ENCODE measurements around the gene APMAP.

DNA sequence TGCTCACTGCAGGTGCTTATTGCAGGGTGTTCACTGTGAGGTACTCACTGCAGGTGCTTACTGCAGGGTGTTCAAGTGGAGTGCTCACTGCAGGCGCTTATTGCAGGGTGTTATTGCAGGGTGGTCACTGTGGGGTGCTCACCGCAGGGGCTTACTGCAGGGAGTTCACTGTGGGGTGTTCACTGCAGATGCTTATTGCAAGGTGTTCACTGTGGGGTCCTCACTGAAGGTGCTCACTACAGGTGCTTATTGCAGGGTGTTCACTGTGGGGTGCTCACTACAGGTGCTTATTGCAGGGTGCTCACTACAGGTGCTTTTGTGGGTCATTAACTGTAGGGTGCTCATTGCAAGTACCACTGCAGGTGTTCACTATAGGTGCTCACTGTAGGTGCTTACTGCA lies 20.2 kb downstream of the APMAP start:
- TF ChIP-seq FOXA2 (IDR thresholded peaks at IDR 0.05) (no peak), HNF4A (conservative IDR thresholded peaks at IDR 0.05) (no peak), GABPA (IDR thresholded peaks at IDR 0.05 in 1 of 2, conservative IDR thresholded peaks at IDR 0.05 in 1 of 2) (no peak), RAD21 (IDR thresholded peaks at IDR 0.05) (no peak), EGR1 (IDR thresholded peaks at IDR 0.05; ENCODE audit: low read depth in 2 of 2) (no peak), TAF1 (conservative IDR thresholded peaks at IDR 0.05) (no peak)
- TF ChIP-seq, protein P1, sequence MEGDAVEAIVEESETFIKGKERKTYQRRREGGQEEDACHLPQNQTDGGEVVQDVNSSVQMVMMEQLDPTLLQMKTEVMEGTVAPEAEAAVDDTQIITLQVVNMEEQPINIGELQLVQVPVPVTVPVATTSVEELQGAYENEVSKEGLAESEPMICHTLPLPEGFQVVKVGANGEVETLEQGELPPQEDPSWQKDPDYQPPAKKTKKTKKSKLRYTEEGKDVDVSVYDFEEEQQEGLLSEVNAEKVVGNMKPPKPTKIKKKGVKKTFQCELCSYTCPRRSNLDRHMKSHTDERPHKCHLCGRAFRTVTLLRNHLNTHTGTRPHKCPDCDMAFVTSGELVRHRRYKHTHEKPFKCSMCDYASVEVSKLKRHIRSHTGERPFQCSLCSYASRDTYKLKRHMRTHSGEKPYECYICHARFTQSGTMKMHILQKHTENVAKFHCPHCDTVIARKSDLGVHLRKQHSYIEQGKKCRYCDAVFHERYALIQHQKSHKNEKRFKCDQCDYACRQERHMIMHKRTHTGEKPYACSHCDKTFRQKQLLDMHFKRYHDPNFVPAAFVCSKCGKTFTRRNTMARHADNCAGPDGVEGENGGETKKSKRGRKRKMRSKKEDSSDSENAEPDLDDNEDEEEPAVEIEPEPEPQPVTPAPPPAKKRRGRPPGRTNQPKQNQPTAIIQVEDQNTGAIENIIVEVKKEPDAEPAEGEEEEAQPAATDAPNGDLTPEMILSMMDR (IDR thresholded peaks at IDR 0.05; ENCODE audit: low read depth, low read length, missing input control): no peak
- TF ChIP-seq, protein P2, sequence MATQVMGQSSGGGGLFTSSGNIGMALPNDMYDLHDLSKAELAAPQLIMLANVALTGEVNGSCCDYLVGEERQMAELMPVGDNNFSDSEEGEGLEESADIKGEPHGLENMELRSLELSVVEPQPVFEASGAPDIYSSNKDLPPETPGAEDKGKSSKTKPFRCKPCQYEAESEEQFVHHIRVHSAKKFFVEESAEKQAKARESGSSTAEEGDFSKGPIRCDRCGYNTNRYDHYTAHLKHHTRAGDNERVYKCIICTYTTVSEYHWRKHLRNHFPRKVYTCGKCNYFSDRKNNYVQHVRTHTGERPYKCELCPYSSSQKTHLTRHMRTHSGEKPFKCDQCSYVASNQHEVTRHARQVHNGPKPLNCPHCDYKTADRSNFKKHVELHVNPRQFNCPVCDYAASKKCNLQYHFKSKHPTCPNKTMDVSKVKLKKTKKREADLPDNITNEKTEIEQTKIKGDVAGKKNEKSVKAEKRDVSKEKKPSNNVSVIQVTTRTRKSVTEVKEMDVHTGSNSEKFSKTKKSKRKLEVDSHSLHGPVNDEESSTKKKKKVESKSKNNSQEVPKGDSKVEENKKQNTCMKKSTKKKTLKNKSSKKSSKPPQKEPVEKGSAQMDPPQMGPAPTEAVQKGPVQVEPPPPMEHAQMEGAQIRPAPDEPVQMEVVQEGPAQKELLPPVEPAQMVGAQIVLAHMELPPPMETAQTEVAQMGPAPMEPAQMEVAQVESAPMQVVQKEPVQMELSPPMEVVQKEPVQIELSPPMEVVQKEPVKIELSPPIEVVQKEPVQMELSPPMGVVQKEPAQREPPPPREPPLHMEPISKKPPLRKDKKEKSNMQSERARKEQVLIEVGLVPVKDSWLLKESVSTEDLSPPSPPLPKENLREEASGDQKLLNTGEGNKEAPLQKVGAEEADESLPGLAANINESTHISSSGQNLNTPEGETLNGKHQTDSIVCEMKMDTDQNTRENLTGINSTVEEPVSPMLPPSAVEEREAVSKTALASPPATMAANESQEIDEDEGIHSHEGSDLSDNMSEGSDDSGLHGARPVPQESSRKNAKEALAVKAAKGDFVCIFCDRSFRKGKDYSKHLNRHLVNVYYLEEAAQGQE (IDR thresholded peaks at IDR 0.05): no peak
- TF ChIP-seq, protein P3, sequence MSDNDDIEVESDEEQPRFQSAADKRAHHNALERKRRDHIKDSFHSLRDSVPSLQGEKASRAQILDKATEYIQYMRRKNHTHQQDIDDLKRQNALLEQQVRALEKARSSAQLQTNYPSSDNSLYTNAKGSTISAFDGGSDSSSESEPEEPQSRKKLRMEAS (IDR thresholded peaks at IDR 0.05): no peak

Measured in liver (tissue), 3 donors.